Activated CD4-positive, CD25-positive, alpha-beta regulatory T cell treated with anti-CD3 and anti-CD28 coated beads, Interleukin-2, amount 50 U/mL, for 72 hours (primary cell): Measurements from ENCODE around the gene FTCD.

Source experiments
- DNase-seq: peaks from one replicate; pipeline ENCODE4 v3.0.0; 2021

The FTCD gene

GRCh38 chr21:46136739-46137349, 18.5 kb downstream of the FTCD start:
- DNase-seq = no peak

GRCh38 chr21:46135782-46136395, 19.5 kb downstream of the FTCD start:
- DNase-seq = no peak

- DNase-seq = no peak
Measured at GRCh38 chr21:46131838-46132651, 23.3 kb downstream of the FTCD start.

- no peak for DNase-seq
Measured at GRCh38 chr21:46131588-46131837, 23.9 kb downstream of the FTCD start.

- no peak for DNase-seq
Measured at GRCh38 chr21:46130831-46131587, 24.4 kb downstream of the FTCD start.

GRCh38 chr21:46129846-46130651, 25.3 kb downstream of the FTCD start:
- no peak for DNase-seq

GRCh38 chr21:46128933-46129571, 26.3 kb downstream of the FTCD start:
- DNase-seq = no peak

GRCh38 chr21:46128106-46128932, 27.1 kb downstream of the FTCD start:
- peak; percentile 13 for DNase-seq

GRCh38 chr21:46127239-46128105, 27.9 kb downstream of the FTCD start:
- DNase-seq = peak; percentile 23

GRCh38 chr21:46126309-46127238, 28.8 kb downstream of the FTCD start:
- DNase-seq = peak; percentile 24

GRCh38 chr21:46125846-46126301, 29.5 kb downstream of the FTCD start:
- peak; percentile 19 for DNase-seq

GRCh38 chr21:46124926-46125845, 30.2 kb downstream of the FTCD start:
- peak; percentile 17 for DNase-seq

GRCh38 chr21:46124083-46124925, 31.1 kb downstream of the FTCD start:
- DNase-seq = peak; percentile 19

GRCh38 chr21:46122758-46123683, 32.4 kb downstream of the FTCD start:
- DNase-seq = peak; percentile 15

- no peak for DNase-seq
Measured at GRCh38 chr21:46122237-46122671, 33.1 kb downstream of the FTCD start.
